GM15510 (cell line): ENCODE measurements around the gene GGN.

Experiments used
- POLR2A ChIP-seq: IDR thresholded peaks from 3 replicates; pipeline ENCODE4 v1.6.1; 2011; ENCODE audit warnings: borderline replicate concordance; ENCODE audit not compliant: insufficient read length; ENCODE audit errors: extremely low read depth

Gene GGN

GRCh38 chr19:38387550-38388348, at the start of gene GGN:
GGN (minus strand) TSS chr19:38388034; CDS start chr19:38387261, 773 bp downstream.
- TF ChIP-seq POLR2A = no peak

GRCh38 chr19:38437295-38437694, 49.5 kb upstream of the GGN start:
- no peak for TF ChIP-seq POLR2A

GRCh38 chr19:38434549-38435051, 46.8 kb upstream of the GGN start:
- TF ChIP-seq POLR2A = no peak

GRCh38 chr19:38433268-38433733, 45.5 kb upstream of the GGN start, which contains the start of gene RYR1:
RYR1 (plus strand) TSS chr19:38433691; CDS start chr19:38433830, 139 bp downstream.
- no peak for TF ChIP-seq POLR2A

GRCh38 chr19:38430931-38431330, 43.1 kb upstream of the GGN start:
- no peak for TF ChIP-seq POLR2A

GRCh38 chr19:38429811-38430156, 42.0 kb upstream of the GGN start:
- no peak for TF ChIP-seq POLR2A

- no peak for TF ChIP-seq POLR2A
These were observed 41.4 kb upstream of the GGN start for GRCh38 chr19:38429055-38429810.

- TF ChIP-seq POLR2A = no peak
These were observed 38.1 kb upstream of the GGN start, which contains the start of gene RASGRP4 for GRCh38 chr19:38425810-38426466. RASGRP4 (minus strand) TSS chr19:38426219; CDS start chr19:38426091, 128 bp downstream.

GRCh38 chr19:38425222-38425809, 37.5 kb upstream of the GGN start:
- no peak for TF ChIP-seq POLR2A

- no peak for TF ChIP-seq POLR2A
These were observed 36.4 kb upstream of the GGN start for GRCh38 chr19:38424272-38424671.

GRCh38 chr19:38422438-38422837, 34.6 kb upstream of the GGN start:
- TF ChIP-seq POLR2A = no peak

- TF ChIP-seq POLR2A = no peak
These were observed 34.0 kb upstream of the GGN start for GRCh38 chr19:38421856-38422255.

GRCh38 chr19:38420935-38421334, 33.1 kb upstream of the GGN start:
- TF ChIP-seq POLR2A = no peak
